ENCODE measurements around the gene NEK11. TPM values are rescaled to one million over a fixed set of nuclear protein-coding genes. Genes with fewer than 3 reads are reported as not detected.

Gene NEK11
- total RNA-seq, 4 donors from 2014 or later = 4.1 to 8.2 (median 5.2) TPM

DNA sequence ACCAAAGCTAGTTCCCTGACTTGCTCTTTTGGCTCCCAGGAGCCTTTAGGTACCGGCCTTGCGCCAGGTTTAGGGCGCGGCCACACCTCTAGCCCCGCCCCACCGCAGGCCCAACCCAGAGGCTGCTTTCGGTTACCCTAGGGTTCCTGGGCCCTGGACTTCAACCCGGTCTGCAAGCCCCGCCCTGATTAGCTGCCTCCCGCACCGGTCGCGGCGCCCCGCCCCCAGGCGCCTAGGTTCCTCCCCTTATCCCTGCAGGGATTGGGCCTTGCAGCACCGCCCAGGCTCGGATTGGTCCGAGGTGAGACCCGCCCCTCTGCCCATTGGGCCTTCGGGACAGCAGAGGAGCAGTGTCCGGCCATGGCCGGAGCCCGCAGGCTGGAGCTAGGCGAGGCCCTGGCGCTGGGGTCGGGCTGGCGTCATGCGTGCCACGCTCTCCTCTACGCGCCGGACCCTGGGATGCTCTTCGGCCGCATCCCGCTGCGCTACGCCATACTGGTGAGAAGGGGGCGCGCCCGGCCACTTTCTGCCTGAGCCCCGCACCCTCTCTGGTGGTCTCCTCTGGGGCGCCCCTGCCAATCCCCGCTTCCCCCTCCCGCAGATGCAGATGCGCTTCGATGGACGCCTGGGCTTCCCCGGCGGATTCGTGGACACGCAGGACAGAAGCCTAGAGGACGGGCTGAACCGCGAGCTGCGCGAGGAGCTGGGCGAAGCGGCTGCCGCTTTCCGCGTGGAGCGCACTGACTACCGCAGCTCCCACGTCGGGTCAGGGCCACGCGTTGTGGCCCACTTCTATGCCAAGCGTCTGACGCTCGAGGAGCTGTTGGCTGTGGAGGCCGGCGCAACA is 355.0 kb downstream of the NEK11 start, which contains the start of gene NUDT16:
Gene NUDT16 (plus strand): TSS at position 330 of the 847 bp plus-strand sequence. CDS start 31 bp downstream, at position 361.
- TF ChIP-seq CTCF (IDR thresholded peaks at IDR 0.05) = no peak
- DNase-seq (ENCODE audit: low spot score) = peak; percentile 97
- peak; percentile 99 for ATAC-seq (ENCODE audit: low FRiP score)

GRCh38 chr3:131386429-131387165 is 359.9 kb downstream of the NEK11 start:
- no peak for TF ChIP-seq CTCF (IDR thresholded peaks at IDR 0.05)
- ATAC-seq (ENCODE audit: low FRiP score) (no peak), DNase-seq (ENCODE audit: low spot score) (peak; percentile 34)

DNA sequence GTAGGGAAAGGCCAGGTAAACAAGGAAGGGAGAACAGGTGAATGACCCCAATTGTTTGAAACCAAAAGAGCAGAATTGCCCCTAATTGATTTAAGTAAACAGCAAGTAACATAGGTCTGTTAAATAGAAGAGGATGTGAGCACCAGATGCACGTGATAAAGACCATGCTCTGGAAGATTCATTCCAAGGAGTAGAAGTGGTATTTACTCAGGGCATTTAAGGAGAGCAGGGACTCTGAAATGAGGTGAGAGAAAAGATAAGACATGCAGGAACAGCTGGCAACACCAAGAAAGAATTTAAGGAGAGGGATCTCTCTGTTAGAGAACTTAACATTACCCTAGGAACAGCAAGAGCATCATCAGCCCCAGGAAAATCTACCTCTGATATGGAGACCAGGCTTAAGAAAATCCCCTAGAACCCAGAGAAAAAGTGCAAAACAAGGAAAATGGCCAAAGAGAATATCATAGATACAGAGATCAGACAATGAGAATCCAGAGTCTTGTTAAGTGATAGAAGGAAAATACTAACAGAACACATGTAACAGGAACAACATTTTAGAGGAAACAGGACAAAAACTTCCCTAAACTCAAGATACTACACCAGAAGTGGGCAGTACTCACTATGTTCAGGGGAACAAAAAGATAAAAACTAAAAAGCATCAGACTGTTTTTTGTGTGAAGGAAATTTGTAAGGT is 361.3 kb downstream of the NEK11 start:
- no peak for TF ChIP-seq CTCF (IDR thresholded peaks at IDR 0.05)
- DNase-seq (ENCODE audit: low spot score) (no peak), ATAC-seq (ENCODE audit: low FRiP score) (no peak)

- ATAC-seq (ENCODE audit: low FRiP score) (no peak), DNase-seq (ENCODE audit: low spot score) (no peak)
- TF ChIP-seq CTCF (IDR thresholded peaks at IDR 0.05) = no peak
These were observed 361.8 kb downstream of the NEK11 start for GRCh38 chr3:131388490-131388799.

- ATAC-seq (ENCODE audit: low FRiP score) (no peak), DNase-seq (ENCODE audit: low spot score) (no peak)
- no peak for TF ChIP-seq CTCF (IDR thresholded peaks at IDR 0.05)
These were observed 363.7 kb downstream of the NEK11 start for GRCh38 chr3:131390331-131390730.

GRCh38 chr3:131393051-131393450 is 366.4 kb downstream of the NEK11 start:
- DNase-seq (ENCODE audit: low spot score) (no peak), ATAC-seq (ENCODE audit: low FRiP score) (no peak)
- no peak for TF ChIP-seq CTCF (IDR thresholded peaks at IDR 0.05)

Data from omental fat pad (tissue), 4 donors.